Measurements from ENCODE around the gene LRRC4C.

GRCh38 chr11:40381481-40381880, 1078.0 kb downstream of the LRRC4C start:
- TF ChIP-seq POLR2A (IDR thresholded peaks at IDR 0.05) = no peak
- TF ChIP-seq, protein P1, sequence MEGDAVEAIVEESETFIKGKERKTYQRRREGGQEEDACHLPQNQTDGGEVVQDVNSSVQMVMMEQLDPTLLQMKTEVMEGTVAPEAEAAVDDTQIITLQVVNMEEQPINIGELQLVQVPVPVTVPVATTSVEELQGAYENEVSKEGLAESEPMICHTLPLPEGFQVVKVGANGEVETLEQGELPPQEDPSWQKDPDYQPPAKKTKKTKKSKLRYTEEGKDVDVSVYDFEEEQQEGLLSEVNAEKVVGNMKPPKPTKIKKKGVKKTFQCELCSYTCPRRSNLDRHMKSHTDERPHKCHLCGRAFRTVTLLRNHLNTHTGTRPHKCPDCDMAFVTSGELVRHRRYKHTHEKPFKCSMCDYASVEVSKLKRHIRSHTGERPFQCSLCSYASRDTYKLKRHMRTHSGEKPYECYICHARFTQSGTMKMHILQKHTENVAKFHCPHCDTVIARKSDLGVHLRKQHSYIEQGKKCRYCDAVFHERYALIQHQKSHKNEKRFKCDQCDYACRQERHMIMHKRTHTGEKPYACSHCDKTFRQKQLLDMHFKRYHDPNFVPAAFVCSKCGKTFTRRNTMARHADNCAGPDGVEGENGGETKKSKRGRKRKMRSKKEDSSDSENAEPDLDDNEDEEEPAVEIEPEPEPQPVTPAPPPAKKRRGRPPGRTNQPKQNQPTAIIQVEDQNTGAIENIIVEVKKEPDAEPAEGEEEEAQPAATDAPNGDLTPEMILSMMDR (IDR thresholded peaks at IDR 0.05) = no peak
- no peak for TF ChIP-seq EP300 (IDR thresholded peaks at IDR 0.05)
